ENCODE data around the gene EIF2B5. TPM values are rescaled to one million over a fixed set of nuclear protein-coding genes. Genes with fewer than 3 reads are reported as not detected.
A peak's percentile ranks its signal among the peaks of the same experiment; 100 is the strongest.

Gene EIF2B5
- polyA plus RNA-seq, 1 experiment, result 32.9 TPM

DNA sequence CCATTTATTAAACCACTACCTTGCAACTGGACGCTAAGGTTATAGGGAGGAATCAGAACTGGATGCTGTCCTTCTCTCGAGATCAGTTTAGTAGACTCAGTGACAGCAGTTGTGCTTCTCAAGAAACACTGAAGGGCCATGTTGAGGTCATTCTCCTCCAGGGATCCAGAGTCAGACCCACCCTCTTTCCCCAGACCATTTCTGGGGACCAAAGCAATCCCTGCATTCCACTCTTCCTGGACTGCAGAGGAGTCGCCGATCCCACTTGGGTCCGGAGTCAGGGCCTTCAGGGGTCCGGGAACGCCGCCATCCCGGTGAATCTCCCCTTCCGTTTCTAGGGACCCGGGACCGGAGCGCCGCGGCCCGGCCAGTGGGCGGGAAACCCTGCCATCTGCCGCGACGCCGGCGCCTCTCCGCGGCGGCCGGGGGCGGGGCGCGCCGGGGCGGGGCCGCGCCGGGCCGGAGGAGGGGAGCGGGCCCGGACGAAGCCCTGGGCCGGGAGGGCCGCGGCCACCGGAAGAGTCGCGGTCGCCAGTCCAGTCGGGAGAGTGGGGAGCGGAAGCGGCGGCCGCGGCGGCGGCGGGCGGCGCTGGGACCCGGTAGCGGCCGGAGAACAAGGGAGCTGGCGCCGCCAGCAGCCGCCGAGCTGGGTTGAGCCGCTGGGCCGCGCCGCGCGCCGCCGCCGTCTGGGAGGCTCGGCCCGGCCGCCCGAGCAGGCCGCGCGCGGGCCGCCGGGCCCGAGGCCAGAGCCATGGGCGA, 19.9 kb downstream of the EIF2B5 start, which contains the start of gene DVL3:
Gene DVL3, plus strand, starts transcription at position 493 of the 759 bp plus-strand sequence. Its CDS starts 259 bp downstream, at position 752.
- no peak for TF ChIP-seq CTCF (IDR thresholded peaks at IDR 0.05; ENCODE audit: insufficient read depth, low read depth, low read length)
- Histone ChIP-seq H3K27me3 (ENCODE audit: control insufficient read depth, insufficient read depth, low read length) (no peaks in the 10 kb centered on the region), H3K36me3 (ENCODE audit: control insufficient read depth, insufficient read depth, low read length) (no peaks in the 10 kb centered on the region), H3K4me3 (ENCODE audit: low read depth, low read length) (peak within 1 kb of the TSS; percentile 90)
- ChIA-PET CTCF (no interaction called here), POLR2A (no interaction called here)
- no peak for DNase-seq (ENCODE audit: low read depth)

DNA sequence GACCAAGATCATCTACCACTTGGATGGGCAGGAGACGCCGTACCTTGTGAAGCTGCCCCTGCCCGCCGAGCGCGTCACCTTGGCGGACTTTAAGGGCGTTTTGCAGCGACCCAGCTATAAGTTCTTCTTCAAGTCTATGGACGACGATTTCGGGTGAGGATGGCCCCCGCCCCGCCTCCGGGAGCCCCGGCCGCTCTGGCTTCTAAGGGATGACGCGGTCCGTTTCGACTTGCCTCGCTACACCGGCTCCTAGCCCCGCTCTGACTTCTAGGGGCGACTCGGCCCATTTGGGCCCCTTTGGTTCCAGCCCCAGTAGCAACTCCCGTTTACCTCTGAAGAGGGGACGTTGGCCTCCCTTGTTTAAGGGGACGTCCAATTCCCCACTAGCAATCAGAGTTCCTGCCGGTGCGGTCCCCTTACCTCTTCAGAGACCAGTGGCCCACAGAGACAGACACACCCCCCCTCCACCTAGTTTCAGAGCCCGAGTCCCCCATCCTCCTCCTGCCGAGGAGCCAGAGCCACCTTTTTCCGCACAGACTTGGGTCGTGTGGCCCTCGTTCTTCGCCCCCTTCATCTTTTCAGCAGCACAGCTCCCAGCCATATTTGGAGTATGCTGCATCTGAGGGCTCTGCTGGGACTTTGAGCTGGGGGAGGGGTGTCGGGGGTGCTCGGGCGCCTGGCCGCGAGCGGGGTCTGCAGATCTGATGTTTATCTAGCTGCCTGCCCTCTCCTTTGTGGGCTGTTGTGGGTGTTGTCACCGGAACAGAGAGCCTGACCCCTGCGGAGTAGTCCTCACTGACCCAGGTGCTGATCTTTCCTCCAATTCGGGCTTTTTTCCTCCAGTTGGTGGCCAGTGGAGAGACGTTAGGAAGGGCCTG, 20.7 kb downstream of the EIF2B5 start:
- POLR2A ChIA-PET, result no interaction called here
- CTCF ChIA-PET, result interaction anchor here (0.8 to 1.6 kb wide), 3 partner anchors 11 to 142 kb away, joined by 3 to 5 read pairs (median 3); partner anchors contain the start of gene ABCC5
- Histone ChIP-seq H3K4me3 (ENCODE audit: low read depth, low read length) (peak overlapping the region; percentile 90), H3K36me3 (ENCODE audit: control insufficient read depth, insufficient read depth, low read length) (no peaks in the 10 kb centered on the region), H3K27me3 (ENCODE audit: control insufficient read depth, insufficient read depth, low read length) (no peaks in the 10 kb centered on the region)
- no peak for DNase-seq (ENCODE audit: low read depth)
- no peak for TF ChIP-seq CTCF (IDR thresholded peaks at IDR 0.05; ENCODE audit: insufficient read depth, low read depth, low read length)

- H3K27me3 ChIP-seq (ENCODE audit: control insufficient read depth, insufficient read depth, low read length), result no peaks in the 10 kb centered on the region
- H3K36me3 ChIP-seq (ENCODE audit: control insufficient read depth, insufficient read depth, low read length), result no peaks in the 10 kb centered on the region
- no peak for DNase-seq (ENCODE audit: low read depth)
- ChIA-PET CTCF (interaction anchor here (0.8 to 1.6 kb wide), 4 partner anchors 11 to 143 kb away, joined by 3 to 5 read pairs (median 4); partner anchors contain the start of gene ABCC5), POLR2A (no interaction called here)
- H3K4me3 ChIP-seq (ENCODE audit: low read depth, low read length), result peak overlapping the region; percentile 90
- TF ChIP-seq CTCF (IDR thresholded peaks at IDR 0.05; ENCODE audit: insufficient read depth, low read depth, low read length), result no peak
These were observed 21.4 kb downstream of the EIF2B5 start for GRCh38 chr3:184156522-184156955.

DNA sequence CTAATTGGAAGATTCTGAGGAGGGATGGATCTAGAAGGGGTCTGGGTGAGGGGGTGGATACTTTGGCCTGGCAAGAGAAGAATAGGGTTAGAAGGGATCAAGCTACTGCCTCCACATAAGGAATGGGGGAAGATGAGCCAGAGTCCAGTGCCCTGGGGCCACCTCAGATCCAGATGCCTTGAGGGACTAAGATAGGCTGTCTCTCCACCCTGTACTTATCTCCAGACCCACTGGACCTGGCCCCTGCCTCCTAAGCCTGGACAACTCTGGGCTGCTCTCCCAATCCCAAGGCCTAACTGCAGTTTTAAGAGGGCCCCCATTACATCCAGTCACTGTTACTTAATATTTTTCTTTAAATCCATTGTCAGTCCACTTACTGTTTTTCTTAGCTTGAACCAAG, 22.0 kb downstream of the EIF2B5 start:
- TF ChIP-seq CTCF (IDR thresholded peaks at IDR 0.05; ENCODE audit: insufficient read depth, low read depth, low read length), result no peak

DNA sequence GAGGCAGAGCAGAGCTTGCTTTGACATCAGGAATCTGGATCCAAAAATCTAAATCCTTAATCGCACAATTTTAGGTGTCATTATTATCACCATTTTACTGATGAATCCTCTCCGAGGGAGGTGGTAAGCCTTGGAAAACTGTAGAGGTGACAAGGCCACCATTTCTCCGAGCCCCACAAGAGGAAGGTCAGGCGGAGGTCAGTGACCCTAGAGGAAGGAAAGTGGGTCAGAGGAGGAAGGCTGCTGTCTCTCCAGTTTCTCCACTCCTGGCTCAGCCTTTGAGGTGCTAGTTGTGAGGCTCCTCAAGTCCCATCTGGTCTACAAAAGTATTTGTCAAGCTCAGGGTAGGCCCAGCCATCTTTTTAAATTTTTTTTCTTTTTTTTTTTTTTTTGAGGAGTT, 23.2 kb downstream of the EIF2B5 start:
- H3K4me3 ChIP-seq (ENCODE audit: low read depth, low read length), result no peak overlapping the region
- CTCF ChIA-PET, result interaction anchor here (1.0 to 1.2 kb wide), 2 partner anchors 10 to 69 kb away, joined by 3 to 5 read pairs; no protein-coding TSS in a partner anchor
- POLR2A ChIA-PET, result no interaction called here
- no peak for DNase-seq (ENCODE audit: low read depth)
- no peak for TF ChIP-seq CTCF (IDR thresholded peaks at IDR 0.05; ENCODE audit: insufficient read depth, low read depth, low read length)
- no peaks in the 10 kb centered on the region for H3K27me3 ChIP-seq (ENCODE audit: control insufficient read depth, insufficient read depth, low read length)
- peaks cover 4% of the 10 kb centered on the region for H3K36me3 ChIP-seq (ENCODE audit: control insufficient read depth, insufficient read depth, low read length)

More for the DNA sequence above, 22.0 kb downstream of the EIF2B5 start:
- Histone ChIP-seq H3K4me3 (ENCODE audit: low read depth, low read length) (peak overlapping the region; percentile 90), H3K36me3 (ENCODE audit: control insufficient read depth, insufficient read depth, low read length) (peaks cover under 1% of the 10 kb centered on the region; the same call in 1 of the 2 replicates), H3K27me3 (ENCODE audit: control insufficient read depth, insufficient read depth, low read length) (no peaks in the 10 kb centered on the region)
- CTCF ChIA-PET, result interaction anchor here (1.0 to 1.6 kb wide), 4 partner anchors 12 to 70 kb away, joined by 3 to 5 read pairs (median 4); no protein-coding TSS in a partner anchor
- DNase-seq (ENCODE audit: low read depth), result no peak
- POLR2A ChIA-PET, result no interaction called here
